ENCODE measurements around the gene ATP1A3. TPM values are rescaled to one million over a fixed set of nuclear protein-coding genes. Genes with fewer than 3 reads are reported as not detected.
"Not testable (repeated sequence)": the region's sequence is repeated elsewhere in the genome, so short reads cannot be mapped to it uniquely, and the experiment has no call there.

ATP1A3 gene
- total RNA-seq, 1 donor from 2014 or later = 23.2 TPM

GRCh38 chr19:41997121-41997850, 3.3 kb upstream of the ATP1A3 start:
- Mint-ChIP-seq H3K27ac (ENCODE audit: unreplicated experiment) (peak overlapping the region; percentile 60), H3K4me3 (peak overlapping the region; percentile 41), H3K27me3 (ENCODE audit: low read depth) (peaks cover 85% of the 10 kb centered on the region), H3K36me3 (ENCODE audit: low read depth) (no peaks in the 10 kb centered on the region), H3K4me1 (peaks cover 45% of the 10 kb centered on the region), H3K9me3 (no peaks in the 10 kb centered on the region)
- DNase-seq (ENCODE audit: low read depth, low spot score) = peak; percentile 61
- no peak for TF ChIP-seq CTCF (conservative IDR thresholded peaks at IDR 0.05)

- H3K27me3 Mint-ChIP-seq (ENCODE audit: low read depth) = peaks cover 75% of the 10 kb centered on the region
Measured at GRCh38 chr19:41995959-41996797, 2.1 kb upstream of the ATP1A3 start.

GRCh38 chr19:41994994-41995958, 1.2 kb upstream of the ATP1A3 start:
- Mint-ChIP-seq H3K27ac (ENCODE audit: unreplicated experiment) (peak overlapping the region; percentile 4), H3K27me3 (ENCODE audit: low read depth) (peaks cover 66% of the 10 kb centered on the region), H3K9me3 (no peaks in the 10 kb centered on the region), H3K4me3 (peak overlapping the region; percentile 31), H3K36me3 (ENCODE audit: low read depth) (no peaks in the 10 kb centered on the region), H3K4me1 (peaks cover 45% of the 10 kb centered on the region)
- DNase-seq (ENCODE audit: low read depth, low spot score) = no peak
- TF ChIP-seq CTCF (conservative IDR thresholded peaks at IDR 0.05) = no peak

More at GRCh38 chr19:41995959-41996797, 2.1 kb upstream of the ATP1A3 start:
- Mint-ChIP-seq H3K4me3 (peak overlapping the region; percentile 31), H3K4me1 (peaks cover 45% of the 10 kb centered on the region), H3K36me3 (ENCODE audit: low read depth) (no peaks in the 10 kb centered on the region), H3K9me3 (no peaks in the 10 kb centered on the region), H3K27ac (ENCODE audit: unreplicated experiment) (no peak overlapping the region)
- no peak for TF ChIP-seq CTCF (conservative IDR thresholded peaks at IDR 0.05)
- DNase-seq (ENCODE audit: low read depth, low spot score) = peak; percentile 49

GRCh38 chr19:41994521-41994971, 516 bp upstream of the ATP1A3 start:
- Mint-ChIP-seq H3K9me3 (no peaks in the 10 kb centered on the region), H3K4me3 (peak overlapping the region; percentile 31), H3K4me1 (peaks cover 44% of the 10 kb centered on the region), H3K27ac (ENCODE audit: unreplicated experiment) (no peak overlapping the region), H3K27me3 (ENCODE audit: low read depth) (peaks cover 59% of the 10 kb centered on the region), H3K36me3 (ENCODE audit: low read depth) (no peaks in the 10 kb centered on the region)
- no peak for TF ChIP-seq CTCF (conservative IDR thresholded peaks at IDR 0.05)
- no peak for DNase-seq (ENCODE audit: low read depth, low spot score)

GRCh38 chr19:41991925-41992569, 2.0 kb downstream of the ATP1A3 start:
- H3K4me3 Mint-ChIP-seq = peak overlapping the region; percentile 23
- not testable (repeated sequence) for H3K9me3 Mint-ChIP-seq; H3K36me3 Mint-ChIP-seq (ENCODE audit: low read depth); DNase-seq (ENCODE audit: low read depth, low spot score); H3K27ac Mint-ChIP-seq (ENCODE audit: unreplicated experiment)
- H3K27me3 Mint-ChIP-seq (ENCODE audit: low read depth) = peaks cover 39% of the 10 kb centered on the region
- H3K4me1 Mint-ChIP-seq = peaks cover 31% of the 10 kb centered on the region
